HG03135 (cell line): Measurements from ENCODE around the gene PLEKHO1.
"Not testable (repeated sequence)": the region's sequence is repeated elsewhere in the genome, so short reads cannot be mapped to it uniquely, and the experiment has no call there.

Experiments
- ATAC-seq: cut with Tn5 transposase; IDR thresholded peaks from one replicate; pipeline ENCODE4 v1.9.1; 2021; ENCODE audit warnings: mild to moderate bottlenecking, moderate library complexity; ENCODE audit not compliant: unreplicated experiment

Gene PLEKHO1

GRCh38 chr1:150171801-150172200 lies 22.1 kb downstream of the PLEKHO1 start:
- ATAC-seq, result no peak

GRCh38 chr1:150173141-150173585 lies 23.4 kb downstream of the PLEKHO1 start:
- ATAC-seq, result no peak

GRCh38 chr1:150176593-150176992 lies 26.9 kb downstream of the PLEKHO1 start:
- no peak for ATAC-seq

- no peak for ATAC-seq
Observed at GRCh38 chr1:150178548-150178947, 28.8 kb downstream of the PLEKHO1 start.

GRCh38 chr1:150179867-150180266 lies 30.2 kb downstream of the PLEKHO1 start:
- ATAC-seq, result no peak

GRCh38 chr1:150180474-150180873 lies 30.8 kb downstream of the PLEKHO1 start:
- no peak for ATAC-seq

- ATAC-seq, result no peak
Observed at GRCh38 chr1:150182247-150182646, 32.5 kb downstream of the PLEKHO1 start.

GRCh38 chr1:150183061-150183460 lies 33.3 kb downstream of the PLEKHO1 start:
- ATAC-seq, result no peak

- ATAC-seq, result no peak
Observed at GRCh38 chr1:150185481-150185880, 35.8 kb downstream of the PLEKHO1 start.

- not testable (repeated sequence) for ATAC-seq
Observed at GRCh38 chr1:150186438-150186788, 36.7 kb downstream of the PLEKHO1 start.

- no peak for ATAC-seq
Observed at GRCh38 chr1:150186789-150187559, 37.3 kb downstream of the PLEKHO1 start.

GRCh38 chr1:150187560-150187931 lies 37.8 kb downstream of the PLEKHO1 start:
- ATAC-seq, result no peak

- no peak for ATAC-seq
Observed at GRCh38 chr1:150192012-150192411, 42.3 kb downstream of the PLEKHO1 start.

- no peak for ATAC-seq
Observed at GRCh38 chr1:150194381-150195031, 44.8 kb downstream of the PLEKHO1 start.

GRCh38 chr1:150196417-150196816 lies 46.7 kb downstream of the PLEKHO1 start:
- ATAC-seq, result no peak

GRCh38 chr1:150207281-150207971 lies 57.7 kb downstream of the PLEKHO1 start:
- ATAC-seq, result no peak

GRCh38 chr1:150208460-150208859 lies 58.7 kb downstream of the PLEKHO1 start:
- not testable (repeated sequence) for ATAC-seq
